Measurements from ENCODE around the gene PSMD5.

DNA sequence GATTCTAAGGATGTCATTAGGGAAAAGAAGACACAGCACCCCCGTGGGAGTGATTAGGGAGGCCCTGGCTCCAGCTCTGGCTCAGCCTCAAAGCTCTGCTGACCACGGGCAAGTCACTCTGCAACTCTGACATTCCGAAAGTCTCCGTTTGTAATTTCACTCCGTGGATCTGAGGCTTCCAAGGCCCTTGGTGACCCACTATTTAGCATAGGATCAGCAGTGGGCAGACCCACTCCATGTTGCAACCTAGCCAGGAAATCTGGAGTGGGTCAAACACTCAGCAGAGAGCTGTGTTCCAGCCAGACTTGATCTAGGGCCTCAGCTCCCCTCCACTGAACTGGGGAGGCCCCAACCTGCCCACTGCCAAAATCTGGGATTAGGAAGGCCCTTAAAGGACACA is 22.5 kb upstream of the PSMD5 start:
- TF ChIP-seq, protein P1, sequence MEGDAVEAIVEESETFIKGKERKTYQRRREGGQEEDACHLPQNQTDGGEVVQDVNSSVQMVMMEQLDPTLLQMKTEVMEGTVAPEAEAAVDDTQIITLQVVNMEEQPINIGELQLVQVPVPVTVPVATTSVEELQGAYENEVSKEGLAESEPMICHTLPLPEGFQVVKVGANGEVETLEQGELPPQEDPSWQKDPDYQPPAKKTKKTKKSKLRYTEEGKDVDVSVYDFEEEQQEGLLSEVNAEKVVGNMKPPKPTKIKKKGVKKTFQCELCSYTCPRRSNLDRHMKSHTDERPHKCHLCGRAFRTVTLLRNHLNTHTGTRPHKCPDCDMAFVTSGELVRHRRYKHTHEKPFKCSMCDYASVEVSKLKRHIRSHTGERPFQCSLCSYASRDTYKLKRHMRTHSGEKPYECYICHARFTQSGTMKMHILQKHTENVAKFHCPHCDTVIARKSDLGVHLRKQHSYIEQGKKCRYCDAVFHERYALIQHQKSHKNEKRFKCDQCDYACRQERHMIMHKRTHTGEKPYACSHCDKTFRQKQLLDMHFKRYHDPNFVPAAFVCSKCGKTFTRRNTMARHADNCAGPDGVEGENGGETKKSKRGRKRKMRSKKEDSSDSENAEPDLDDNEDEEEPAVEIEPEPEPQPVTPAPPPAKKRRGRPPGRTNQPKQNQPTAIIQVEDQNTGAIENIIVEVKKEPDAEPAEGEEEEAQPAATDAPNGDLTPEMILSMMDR (IDR thresholded peaks at IDR 0.05) = no peak
- no peak for TF ChIP-seq EP300 (IDR thresholded peaks at IDR 0.05)

Measured in suprapubic skin (tissue), 3 donors.